ENCODE data around the gene ARHGAP18.

DNA sequence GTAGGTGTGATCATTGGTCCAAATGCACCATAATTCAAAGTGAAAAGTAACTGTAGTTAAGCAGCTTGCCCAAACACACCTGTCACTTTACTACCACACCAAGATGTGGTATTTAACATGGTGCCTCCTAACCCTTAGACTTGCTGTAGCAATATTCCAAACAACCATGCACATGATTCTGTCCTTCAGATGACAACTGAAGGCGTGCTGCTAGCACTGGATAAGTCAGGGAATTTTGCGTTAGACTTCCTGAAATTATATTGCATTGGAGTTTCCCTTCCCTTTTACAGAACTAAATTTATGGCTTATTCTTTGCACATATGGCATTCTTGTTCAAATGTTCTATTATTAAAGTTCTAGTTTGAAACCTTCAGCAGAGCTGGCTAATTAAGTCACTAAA is 106.2 kb downstream of the ARHGAP18 start:
- TF ChIP-seq EZH2phosphoT487 (IDR thresholded peaks at IDR 0.05; ENCODE audit: low read length), result no peak
- TF ChIP-seq, protein P1, sequence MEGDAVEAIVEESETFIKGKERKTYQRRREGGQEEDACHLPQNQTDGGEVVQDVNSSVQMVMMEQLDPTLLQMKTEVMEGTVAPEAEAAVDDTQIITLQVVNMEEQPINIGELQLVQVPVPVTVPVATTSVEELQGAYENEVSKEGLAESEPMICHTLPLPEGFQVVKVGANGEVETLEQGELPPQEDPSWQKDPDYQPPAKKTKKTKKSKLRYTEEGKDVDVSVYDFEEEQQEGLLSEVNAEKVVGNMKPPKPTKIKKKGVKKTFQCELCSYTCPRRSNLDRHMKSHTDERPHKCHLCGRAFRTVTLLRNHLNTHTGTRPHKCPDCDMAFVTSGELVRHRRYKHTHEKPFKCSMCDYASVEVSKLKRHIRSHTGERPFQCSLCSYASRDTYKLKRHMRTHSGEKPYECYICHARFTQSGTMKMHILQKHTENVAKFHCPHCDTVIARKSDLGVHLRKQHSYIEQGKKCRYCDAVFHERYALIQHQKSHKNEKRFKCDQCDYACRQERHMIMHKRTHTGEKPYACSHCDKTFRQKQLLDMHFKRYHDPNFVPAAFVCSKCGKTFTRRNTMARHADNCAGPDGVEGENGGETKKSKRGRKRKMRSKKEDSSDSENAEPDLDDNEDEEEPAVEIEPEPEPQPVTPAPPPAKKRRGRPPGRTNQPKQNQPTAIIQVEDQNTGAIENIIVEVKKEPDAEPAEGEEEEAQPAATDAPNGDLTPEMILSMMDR (IDR thresholded peaks at IDR 0.05; ENCODE audit: low read length), result no peak
